ENCODE measurements around the gene POU6F2.

Gene POU6F2

GRCh38 chr7:39027491-39027890 lies 49.8 kb downstream of the POU6F2 start:
- no peak for DNase-seq
- Histone ChIP-seq H3K27me3 (replicated peaks; ENCODE audit: insufficient read depth, low read length) (no peaks in the 10 kb centered on the region), H3K9me2 (replicated peaks; ENCODE audit: insufficient read depth, low read length) (no peaks in the 10 kb centered on the region), H3K4me3 (ENCODE audit: low read length) (no peak overlapping the region), H3K27ac (ENCODE audit: low read length) (no peak overlapping the region), H3K9me3 (replicated peaks; ENCODE audit: insufficient read depth, low read length) (no peaks in the 10 kb centered on the region; the same call in 1 of the 2 replicates), H3K79me2 (ENCODE audit: low read length) (no peaks in the 10 kb centered on the region), H3F3A (ENCODE audit: insufficient read depth, low read length) (no peaks in the 10 kb centered on the region), H3K4me1 (ENCODE audit: low read length) (no peaks in the 10 kb centered on the region), H3K36me3 (replicated peaks; ENCODE audit: insufficient read depth, low read length) (no peaks in the 10 kb centered on the region), H2AFZ (ENCODE audit: low read length) (no peak overlapping the region), H3K9ac (ENCODE audit: low read length) (no peak overlapping the region), H4K20me1 (ENCODE audit: insufficient read depth, low read length) (no peaks in the 10 kb centered on the region), H3K4me2 (ENCODE audit: low read depth, low read length) (no peak overlapping the region)
- TF ChIP-seq EZH2phosphoT487 (IDR thresholded peaks at IDR 0.05; ENCODE audit: low read length), result no peak
- no peak for TF ChIP-seq CTCF (IDR thresholded peaks at IDR 0.05; ENCODE audit: low read length)
- no peak for TF ChIP-seq EZH2 (optimal IDR thresholded peaks at IDR 0.05; ENCODE audit: low read depth, low read length)

GRCh38 chr7:39033885-39034624 lies 56.3 kb downstream of the POU6F2 start:
- Histone ChIP-seq H3F3A (ENCODE audit: insufficient read depth, low read length) (no peaks in the 10 kb centered on the region), H3K4me3 (ENCODE audit: low read length) (no peak overlapping the region), H3K9ac (ENCODE audit: low read length) (no peak overlapping the region), H3K4me2 (ENCODE audit: low read depth, low read length) (no peak overlapping the region), H3K9me2 (replicated peaks; ENCODE audit: insufficient read depth, low read length) (no peaks in the 10 kb centered on the region), H3K79me2 (ENCODE audit: low read length) (no peaks in the 10 kb centered on the region), H3K27me3 (replicated peaks; ENCODE audit: insufficient read depth, low read length) (no peaks in the 10 kb centered on the region), H3K9me3 (replicated peaks; ENCODE audit: insufficient read depth, low read length) (no peaks in the 10 kb centered on the region; the same call in 1 of the 2 replicates), H3K36me3 (replicated peaks; ENCODE audit: insufficient read depth, low read length) (no peaks in the 10 kb centered on the region), H3K4me1 (ENCODE audit: low read length) (no peaks in the 10 kb centered on the region), H4K20me1 (ENCODE audit: insufficient read depth, low read length) (no peaks in the 10 kb centered on the region), H2AFZ (ENCODE audit: low read length) (no peak overlapping the region), H3K27ac (ENCODE audit: low read length) (no peak overlapping the region)
- DNase-seq, result no peak
- no peak for TF ChIP-seq EZH2phosphoT487 (IDR thresholded peaks at IDR 0.05; ENCODE audit: low read length)
- no peak for TF ChIP-seq EZH2 (optimal IDR thresholded peaks at IDR 0.05; ENCODE audit: low read depth, low read length)
- TF ChIP-seq CTCF (IDR thresholded peaks at IDR 0.05; ENCODE audit: low read length), result no peak

- Histone ChIP-seq H3F3A (ENCODE audit: insufficient read depth, low read length) (no peaks in the 10 kb centered on the region), H3K79me2 (ENCODE audit: low read length) (no peaks in the 10 kb centered on the region), H3K27ac (ENCODE audit: low read length) (no peak overlapping the region), H3K4me2 (ENCODE audit: low read depth, low read length) (no peak overlapping the region), H2AFZ (ENCODE audit: low read length) (no peak overlapping the region), H3K27me3 (replicated peaks; ENCODE audit: insufficient read depth, low read length) (no peaks in the 10 kb centered on the region), H3K4me1 (ENCODE audit: low read length) (no peaks in the 10 kb centered on the region), H3K9ac (ENCODE audit: low read length) (no peak overlapping the region), H3K9me2 (replicated peaks; ENCODE audit: insufficient read depth, low read length) (no peaks in the 10 kb centered on the region), H4K20me1 (ENCODE audit: insufficient read depth, low read length) (no peaks in the 10 kb centered on the region), H3K4me3 (ENCODE audit: low read length) (no peak overlapping the region), H3K36me3 (replicated peaks; ENCODE audit: insufficient read depth, low read length) (no peaks in the 10 kb centered on the region), H3K9me3 (replicated peaks; ENCODE audit: insufficient read depth, low read length) (no peaks in the 10 kb centered on the region)
- no peak for DNase-seq
- TF ChIP-seq EZH2 (optimal IDR thresholded peaks at IDR 0.05; ENCODE audit: low read depth, low read length), result no peak
- no peak for TF ChIP-seq EZH2phosphoT487 (IDR thresholded peaks at IDR 0.05; ENCODE audit: low read length)
- no peak for TF ChIP-seq CTCF (IDR thresholded peaks at IDR 0.05; ENCODE audit: low read length)
These were observed 57.4 kb downstream of the POU6F2 start for GRCh38 chr7:39035156-39035555.
